K562 (cell line): ENCODE data around the gene PRKAR2B. TPM values are rescaled to one million over a fixed set of nuclear protein-coding genes. Genes with fewer than 3 reads are reported as not detected.

Experiments
- ARNT ChIP-seq, 2 experiments: fragments of 450-650 bp; IDR thresholded peaks; 2 replicates each; pipeline ENCODE4 v1.6.1; 2016; ENCODE audit warnings: mild to moderate bottlenecking in 1 of 2
- JUND ChIP-seq, 2 experiments: IDR thresholded peaks; 2 replicates in 1 of 2; 3 replicates in 1 of 2; pipeline ENCODE4 v1.6.1; 2011; ENCODE audit warnings: borderline replicate concordance in 2 of 2, low read depth in 2 of 2, low read length in 2 of 2, improper control_type of control experiment in 1 of 2, missing biosample characterization in 1 of 2, missing genetic modification characterization in 1 of 2, missing genetic modification reagents in 1 of 2
- KDM4B ChIP-seq, 2 experiments: fragments of 450-650 bp in 1 of 2; sonication (generic) in 1 of 2; IDR thresholded peaks; 2 replicates each; pipeline ENCODE4 v1.6.1; 2016 to 2017; ENCODE audit warnings: borderline replicate concordance in 2 of 2, antibody characterized with exemption in 1 of 2, low read depth in 1 of 2, mild to moderate bottlenecking in 1 of 2
- MAX ChIP-seq: sonication (generic); formaldehyde crosslinking; IDR thresholded peaks from 2 replicates; pipeline ENCODE4 v1.9.0; 2022; ENCODE audit warnings: mild to moderate bottlenecking, missing genetic modification reagents
- SETDB1 ChIP-seq: IDR thresholded peaks from one replicate; pipeline ENCODE4 v1.6.1; 2012; ENCODE audit warnings: low read length, control low read depth, inconsistent platforms
- ZBTB5 ChIP-seq: fragments of 450-650 bp; IDR thresholded peaks from 2 replicates; pipeline ENCODE4 v1.6.1; 2017; ENCODE audit warnings: antibody characterized with exemption
- ZNF175 ChIP-seq: fragments of 200-800 bp; sonication (Bioruptor generic); IDR thresholded peaks from 2 replicates; pipeline ENCODE4 v1.6.1; 2016; ENCODE audit warnings: low read depth, mild to moderate bottlenecking, missing genetic modification characterization, missing compliant biosample characterization
- ZNF512 ChIP-seq: IDR thresholded peaks from 2 replicates; pipeline ENCODE4 v1.6.1; 2016; ENCODE audit warnings: missing genetic modification characterization, missing compliant biosample characterization
- polyA plus RNA-seq, 8 experiments: library from polyadenylated mRNA; depleted of rRNA in 4 of 8; stranded (reverse) in 5 of 8; unstranded in 3 of 8; fragments of >200 nt; fragmentation: Nextera tagmentation in 2 of 8; fragmentation: Illumina TruSeq in 1 of 8; extraction: Ambion mirVana in 2 of 8; extraction: Trizol in 1 of 8; gene quantifications; 2 replicates each; pipeline versions ENCODE4 v1.2.1 to v1.2.3, GENCODE V29; 2011 to 2014; ENCODE audit warnings: inconsistent platforms in 1 of 8, missing spikeins in 1 of 8
- total RNA-seq, 7 experiments: library from RNA; depleted of rRNA in 6 of 7; stranded (reverse); fragments of >200 nt in 6 of 7; fragmentation: Illumina TruSeq in 2 of 7; extraction: Trizol in 2 of 7; gene quantifications; 2 replicates each; pipeline versions ENCODE4 v1.2.1 to v1.2.3, GENCODE V29; 2011 to 2021; ENCODE audit warnings: low replicate concordance in 1 of 7
- TF ChIP-seq, protein P1 (sequence below): fragments of 250-450 bp; sonication (Bioruptor Pico); IDR thresholded peaks from 2 replicates; pipeline ENCODE4 v1.5.0; 2022; ENCODE audit warnings: mild to moderate bottlenecking
- TF ChIP-seq, protein P2 (sequence below): fragments of 450-650 bp; IDR thresholded peaks from 2 replicates; pipeline ENCODE4 v1.7.0; 2016; ENCODE audit warnings: borderline replicate concordance
- TF ChIP-seq, protein P3 (sequence below): fragments of 250-450 bp; sonication (Bioruptor Pico); IDR thresholded peaks from 2 replicates; pipeline ENCODE4 v1.8.0; 2022; ENCODE audit warnings: moderate library complexity, mild to moderate bottlenecking, inconsistent platforms
- TF ChIP-seq, protein P4 (sequence below): sonication (generic); formaldehyde crosslinking; IDR thresholded peaks from 2 replicates; pipeline ENCODE4 v1.4.0; 2020; ENCODE audit warnings: mild to moderate bottlenecking, missing genetic modification reagents
- TF ChIP-seq, protein P5 (sequence below): fragments of 450-650 bp; formaldehyde crosslinking; IDR thresholded peaks from 2 replicates; pipeline ENCODE4 v1.4.0; 2020; ENCODE audit warnings: mild to moderate bottlenecking, moderate library complexity

Gene PRKAR2B
- total and polyA plus RNA-seq, 9 of the 15 experiments (the other 6 are each of a cell fraction or from before 2014, with no cell fraction given), result 59.0 to 173 (median 129) TPM

DNA sequence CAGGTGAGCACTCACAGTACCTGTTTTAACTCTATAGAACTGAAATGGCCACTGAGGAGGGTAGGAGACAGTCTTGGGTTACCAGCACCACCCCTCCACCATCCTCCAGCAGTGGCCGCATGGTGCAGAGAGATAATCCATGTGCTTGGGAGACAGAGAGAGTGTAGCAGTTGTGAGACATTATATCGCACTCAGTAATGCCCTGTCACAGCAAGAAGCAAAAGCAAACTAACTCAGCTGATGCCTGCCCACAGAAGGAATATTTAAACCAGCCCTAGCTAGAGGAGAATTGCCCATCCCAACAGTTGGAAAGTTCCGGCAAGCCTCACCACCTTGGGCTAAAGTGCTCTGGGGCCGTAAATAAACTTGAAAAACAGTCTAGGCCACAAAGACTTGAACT is 65.5 kb downstream of the PRKAR2B start (continued):
- TF ChIP-seq, protein P1, sequence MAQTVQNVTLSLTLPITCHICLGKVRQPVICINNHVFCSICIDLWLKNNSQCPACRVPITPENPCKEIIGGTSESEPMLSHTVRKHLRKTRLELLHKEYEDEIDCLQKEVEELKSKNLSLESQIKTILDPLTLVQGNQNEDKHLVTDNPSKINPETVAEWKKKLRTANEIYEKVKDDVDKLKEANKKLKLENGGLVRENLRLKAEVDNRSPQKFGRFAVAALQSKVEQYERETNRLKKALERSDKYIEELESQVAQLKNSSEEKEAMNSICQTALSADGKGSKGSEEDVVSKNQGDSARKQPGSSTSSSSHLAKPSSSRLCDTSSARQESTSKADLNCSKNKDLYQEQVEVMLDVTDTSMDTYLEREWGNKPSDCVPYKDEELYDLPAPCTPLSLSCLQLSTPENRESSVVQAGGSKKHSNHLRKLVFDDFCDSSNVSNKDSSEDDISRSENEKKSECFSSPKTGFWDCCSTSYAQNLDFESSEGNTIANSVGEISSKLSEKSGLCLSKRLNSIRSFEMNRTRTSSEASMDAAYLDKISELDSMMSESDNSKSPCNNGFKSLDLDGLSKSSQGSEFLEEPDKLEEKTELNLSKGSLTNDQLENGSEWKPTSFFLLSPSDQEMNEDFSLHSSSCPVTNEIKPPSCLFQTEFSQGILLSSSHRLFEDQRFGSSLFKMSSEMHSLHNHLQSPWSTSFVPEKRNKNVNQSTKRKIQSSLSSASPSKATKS (CRISPR knock-in tag), result no peak
- TF ChIP-seq, protein P2, sequence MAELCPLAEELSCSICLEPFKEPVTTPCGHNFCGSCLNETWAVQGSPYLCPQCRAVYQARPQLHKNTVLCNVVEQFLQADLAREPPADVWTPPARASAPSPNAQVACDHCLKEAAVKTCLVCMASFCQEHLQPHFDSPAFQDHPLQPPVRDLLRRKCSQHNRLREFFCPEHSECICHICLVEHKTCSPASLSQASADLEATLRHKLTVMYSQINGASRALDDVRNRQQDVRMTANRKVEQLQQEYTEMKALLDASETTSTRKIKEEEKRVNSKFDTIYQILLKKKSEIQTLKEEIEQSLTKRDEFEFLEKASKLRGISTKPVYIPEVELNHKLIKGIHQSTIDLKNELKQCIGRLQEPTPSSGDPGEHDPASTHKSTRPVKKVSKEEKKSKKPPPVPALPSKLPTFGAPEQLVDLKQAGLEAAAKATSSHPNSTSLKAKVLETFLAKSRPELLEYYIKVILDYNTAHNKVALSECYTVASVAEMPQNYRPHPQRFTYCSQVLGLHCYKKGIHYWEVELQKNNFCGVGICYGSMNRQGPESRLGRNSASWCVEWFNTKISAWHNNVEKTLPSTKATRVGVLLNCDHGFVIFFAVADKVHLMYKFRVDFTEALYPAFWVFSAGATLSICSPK, result no peak
- TF ChIP-seq, protein P3, sequence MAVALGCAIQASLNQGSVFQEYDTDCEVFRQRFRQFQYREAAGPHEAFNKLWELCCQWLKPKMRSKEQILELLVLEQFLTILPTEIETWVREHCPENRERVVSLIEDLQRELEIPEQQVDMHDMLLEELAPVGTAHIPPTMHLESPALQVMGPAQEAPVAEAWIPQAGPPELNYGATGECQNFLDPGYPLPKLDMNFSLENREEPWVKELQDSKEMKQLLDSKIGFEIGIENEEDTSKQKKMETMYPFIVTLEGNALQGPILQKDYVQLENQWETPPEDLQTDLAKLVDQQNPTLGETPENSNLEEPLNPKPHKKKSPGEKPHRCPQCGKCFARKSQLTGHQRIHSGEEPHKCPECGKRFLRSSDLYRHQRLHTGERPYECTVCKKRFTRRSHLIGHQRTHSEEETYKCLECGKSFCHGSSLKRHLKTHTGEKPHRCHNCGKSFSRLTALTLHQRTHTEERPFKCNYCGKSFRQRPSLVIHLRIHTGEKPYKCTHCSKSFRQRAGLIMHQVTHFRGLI (CRISPR knock-in tag), result no peak
- TF ChIP-seq ARNT (IDR thresholded peaks at IDR 0.05) (no peak), ZNF512 (tag) (no peak), SETDB1 (no peak), ZBTB5 (no peak), KDM4B (IDR thresholded peaks at IDR 0.05; ENCODE audit: borderline replicate concordance in 2 of 2, low read depth in 1 of 2) (no peak), JUND (IDR thresholded peaks at IDR 0.05; ENCODE audit: borderline replicate concordance, low read depth, low read length) (peak; percentile 42; the same call in 1 of the 2 replicates), JUND (tag; IDR thresholded peaks at IDR 0.05; ENCODE audit: borderline replicate concordance, low read depth, low read length) (peak; percentile 28; the same call in 2 of the 3 replicates), ZNF175 (peak; percentile 14; the same call in 1 of the 2 replicates), MAX (CRISPR knock-in tag) (peak; percentile 98)
- TF ChIP-seq, protein P4, sequence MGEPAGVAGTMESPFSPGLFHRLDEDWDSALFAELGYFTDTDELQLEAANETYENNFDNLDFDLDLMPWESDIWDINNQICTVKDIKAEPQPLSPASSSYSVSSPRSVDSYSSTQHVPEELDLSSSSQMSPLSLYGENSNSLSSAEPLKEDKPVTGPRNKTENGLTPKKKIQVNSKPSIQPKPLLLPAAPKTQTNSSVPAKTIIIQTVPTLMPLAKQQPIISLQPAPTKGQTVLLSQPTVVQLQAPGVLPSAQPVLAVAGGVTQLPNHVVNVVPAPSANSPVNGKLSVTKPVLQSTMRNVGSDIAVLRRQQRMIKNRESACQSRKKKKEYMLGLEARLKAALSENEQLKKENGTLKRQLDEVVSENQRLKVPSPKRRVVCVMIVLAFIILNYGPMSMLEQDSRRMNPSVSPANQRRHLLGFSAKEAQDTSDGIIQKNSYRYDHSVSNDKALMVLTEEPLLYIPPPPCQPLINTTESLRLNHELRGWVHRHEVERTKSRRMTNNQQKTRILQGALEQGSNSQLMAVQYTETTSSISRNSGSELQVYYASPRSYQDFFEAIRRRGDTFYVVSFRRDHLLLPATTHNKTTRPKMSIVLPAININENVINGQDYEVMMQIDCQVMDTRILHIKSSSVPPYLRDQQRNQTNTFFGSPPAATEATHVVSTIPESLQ (CRISPR knock-in tag), result 0 out of 2 replicates have a peak, but pooled peaks have one; percentile 44
- TF ChIP-seq, protein P5, sequence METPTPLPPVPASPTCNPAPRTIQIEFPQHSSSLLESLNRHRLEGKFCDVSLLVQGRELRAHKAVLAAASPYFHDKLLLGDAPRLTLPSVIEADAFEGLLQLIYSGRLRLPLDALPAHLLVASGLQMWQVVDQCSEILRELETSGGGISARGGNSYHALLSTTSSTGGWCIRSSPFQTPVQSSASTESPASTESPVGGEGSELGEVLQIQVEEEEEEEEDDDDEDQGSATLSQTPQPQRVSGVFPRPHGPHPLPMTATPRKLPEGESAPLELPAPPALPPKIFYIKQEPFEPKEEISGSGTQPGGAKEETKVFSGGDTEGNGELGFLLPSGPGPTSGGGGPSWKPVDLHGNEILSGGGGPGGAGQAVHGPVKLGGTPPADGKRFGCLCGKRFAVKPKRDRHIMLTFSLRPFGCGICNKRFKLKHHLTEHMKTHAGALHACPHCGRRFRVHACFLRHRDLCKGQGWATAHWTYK, result no peak
